Subcutaneous adipose tissue (tissue), 4 donors: Measurements from ENCODE around the gene SHB. TPM values are rescaled to one million over a fixed set of nuclear protein-coding genes. Genes with fewer than 3 reads are reported as not detected.

Experiments
- CTCF ChIP-seq: fragments of 450-650 bp; IDR thresholded peaks from one replicate; pipeline ENCODE4 v1.5.1; 2016; ENCODE audit warnings: low read depth, mild to moderate bottlenecking, control low read depth, antibody characterized with exemption, moderate library complexity
- total RNA-seq, 4 donors: library from RNA; depleted of rRNA; stranded (reverse); fragments of >200 nt; gene quantifications; one replicate each; pipeline ENCODE4 v1.1.0, GENCODE V29; 2016

The SHB gene
- total RNA-seq, 4 donors from 2014 or later: 2.6 to 5.7 (median 4.7) TPM

- no peak for TF ChIP-seq CTCF
Observed at GRCh38 chr9:38081356-38082108, 12.5 kb upstream of the SHB start.

GRCh38 chr9:38079461-38080031 lies 10.5 kb upstream of the SHB start:
- TF ChIP-seq CTCF: no peak

- no peak for TF ChIP-seq CTCF
Observed at GRCh38 chr9:38075272-38075671, 6.2 kb upstream of the SHB start.

- TF ChIP-seq CTCF: no peak
Observed at GRCh38 chr9:38074441-38074961, 5.5 kb upstream of the SHB start.

- no peak for TF ChIP-seq CTCF
Observed at GRCh38 chr9:38073882-38074281, 4.9 kb upstream of the SHB start.

- no peak for TF ChIP-seq CTCF
Observed at GRCh38 chr9:38071470-38072134, 2.6 kb upstream of the SHB start.
